GM21825 (cell line): ENCODE data around the gene COX10.
"Not testable (repeated sequence)": the region's sequence is repeated elsewhere in the genome, so short reads cannot be mapped to it uniquely, and the experiment has no call there.

ENCODE experiments used
- ATAC-seq: cut with Tn5 transposase; IDR thresholded peaks from one replicate; pipeline ENCODE4 v1.9.1; 2021; ENCODE audit warnings: mild to moderate bottlenecking, moderate library complexity; ENCODE audit not compliant: unreplicated experiment

Gene COX10

GRCh38 chr17:14168582-14168981, 99.3 kb downstream of the COX10 start:
- ATAC-seq: no peak

- no peak for ATAC-seq
These were observed 100.0 kb downstream of the COX10 start for GRCh38 chr17:14169287-14169686.

GRCh38 chr17:14169901-14170300, 100.6 kb downstream of the COX10 start:
- ATAC-seq: no peak

GRCh38 chr17:14176989-14177388, 107.7 kb downstream of the COX10 start:
- not testable (repeated sequence) for ATAC-seq

GRCh38 chr17:14177801-14178200, 108.5 kb downstream of the COX10 start:
- not testable (repeated sequence) for ATAC-seq

- not testable (repeated sequence) for ATAC-seq
These were observed 110.6 kb downstream of the COX10 start for GRCh38 chr17:14179951-14180350.

GRCh38 chr17:14182084-14182483, 112.8 kb downstream of the COX10 start:
- not testable (repeated sequence) for ATAC-seq

- not testable (repeated sequence) for ATAC-seq
These were observed 115.2 kb downstream of the COX10 start for GRCh38 chr17:14184536-14184935.

GRCh38 chr17:14186443-14186842, 117.1 kb downstream of the COX10 start:
- ATAC-seq: not testable (repeated sequence)

GRCh38 chr17:14190774-14191173, 121.5 kb downstream of the COX10 start:
- not testable (repeated sequence) for ATAC-seq

GRCh38 chr17:14191469-14191868, 122.2 kb downstream of the COX10 start:
- ATAC-seq: not testable (repeated sequence)

- not testable (repeated sequence) for ATAC-seq
These were observed 122.7 kb downstream of the COX10 start for GRCh38 chr17:14192039-14192438.

GRCh38 chr17:14192636-14193344, 123.5 kb downstream of the COX10 start:
- peak; percentile 60 for ATAC-seq

GRCh38 chr17:14196377-14196997, 127.2 kb downstream of the COX10 start:
- no peak for ATAC-seq

GRCh38 chr17:14197057-14197456, 127.8 kb downstream of the COX10 start:
- ATAC-seq: no peak

GRCh38 chr17:14197586-14197985, 128.3 kb downstream of the COX10 start:
- ATAC-seq: no peak

GRCh38 chr17:14198013-14198412, 128.7 kb downstream of the COX10 start:
- ATAC-seq: no peak

- ATAC-seq: no peak
These were observed 129.3 kb downstream of the COX10 start for GRCh38 chr17:14198575-14198974.

- ATAC-seq: no peak
These were observed 130.3 kb downstream of the COX10 start for GRCh38 chr17:14199601-14200000.

GRCh38 chr17:14200354-14200753, 131.1 kb downstream of the COX10 start:
- no peak for ATAC-seq

- ATAC-seq: no peak
These were observed 132.0 kb downstream of the COX10 start for GRCh38 chr17:14201021-14201987.
